GM23338 (cell line): ENCODE results near the gene GRIN2A. TPM values are rescaled to one million over a fixed set of nuclear protein-coding genes. Genes with fewer than 3 reads are reported as not detected.

Experiments used
- ATAC-seq: fragments of 200-7000 bp; cut with Tn5 transposase; 3 replicates; pipeline ENCODE4 v1.9.1; 2020
- DNase-seq: peaks from one replicate; pipeline ENCODE4 v3.0.0-alpha.2; 2015; ENCODE audit warnings: low spot score
- H2AFZ ChIP-seq: fragments of 200-600 bp; sonication (generic); 2 replicates; pipeline ENCODE4 v1.8.0; 2016; ENCODE audit warnings: antibody characterized with exemption, mild to moderate bottlenecking, moderate library complexity
- H3F3A ChIP-seq: fragments of 200-600 bp; sonication (generic); replicated peaks from 2 replicates; pipeline ENCODE4 v1.8.0; 2017; ENCODE audit warnings: antibody characterized with exemption, mixed run types, low read depth
- H3K27ac ChIP-seq: fragments of 200-600 bp; sonication (generic); 2 replicates; pipeline ENCODE4 v1.6.1; 2016; ENCODE audit warnings: low read depth
- H3K27me3 ChIP-seq: fragments of 200-600 bp; sonication (generic); 2 replicates; pipeline ENCODE4 v1.8.0; 2016; ENCODE audit warnings: mild to moderate bottlenecking, mixed run types, moderate library complexity; ENCODE audit not compliant: insufficient read depth
- H3K36me3 ChIP-seq: fragments of 200-600 bp; sonication (generic); 2 replicates; pipeline ENCODE4 v1.8.0; 2016; ENCODE audit warnings: mild to moderate bottlenecking; ENCODE audit not compliant: insufficient read depth
- H3K4me1 ChIP-seq: fragments of 200-600 bp; sonication (generic); 2 replicates; pipeline ENCODE4 v1.8.0; 2016; ENCODE audit warnings: mild to moderate bottlenecking, moderate library complexity; ENCODE audit not compliant: insufficient read depth
- H3K4me2 ChIP-seq: fragments of 200-600 bp; sonication (generic); 2 replicates; pipeline ENCODE4 v1.7.1; 2017; ENCODE audit warnings: mixed run types
- H3K4me3 ChIP-seq: fragments of 200-600 bp; sonication (generic); 2 replicates; pipeline ENCODE4 v1.6.1; 2016; ENCODE audit warnings: mixed run types
- H3K79me2 ChIP-seq: fragments of 200-600 bp; sonication (generic); replicated peaks from 2 replicates; pipeline ENCODE4 v1.8.0; 2017; ENCODE audit warnings: mild to moderate bottlenecking; ENCODE audit not compliant: insufficient read depth
- H3K9me2 ChIP-seq: fragments of 200-600 bp; sonication (generic); 2 replicates; pipeline ENCODE4 v1.8.0; 2017; ENCODE audit not compliant: insufficient read depth
- H4K20me1 ChIP-seq: fragments of 200-600 bp; sonication (generic); replicated peaks from 2 replicates; pipeline ENCODE4 v1.8.0; 2017; ENCODE audit warnings: mild to moderate bottlenecking; ENCODE audit not compliant: insufficient read depth
- H3K27ac Mint-ChIP-seq: 2 replicates; pipeline ENCODE4 v1.8.0; 2020; ENCODE audit warnings: inconsistent platforms, mild to moderate bottlenecking, moderate library complexity, mixed read lengths
- H3K27me3 Mint-ChIP-seq: 3 replicates; pipeline ENCODE4 v1.8.0; 2022; ENCODE audit warnings: low read depth, mild to moderate bottlenecking, moderate library complexity, mixed read lengths, inconsistent platforms; ENCODE audit not compliant: insufficient read depth, poor library complexity
- H3K36me3 Mint-ChIP-seq: 3 replicates; pipeline ENCODE4 v1.8.0; 2021; ENCODE audit warnings: low read depth, mild to moderate bottlenecking, inconsistent platforms, moderate library complexity, mixed read lengths
- H3K4me1 Mint-ChIP-seq: 3 replicates; pipeline ENCODE4 v1.8.0; 2020; ENCODE audit warnings: mild to moderate bottlenecking, inconsistent platforms, mixed read lengths
- H3K4me3 Mint-ChIP-seq: 3 replicates; pipeline ENCODE4 v1.8.0; 2021; ENCODE audit warnings: moderate library complexity, mild to moderate bottlenecking, inconsistent platforms, mixed read lengths
- H3K9me3 Mint-ChIP-seq: 3 replicates; pipeline ENCODE4 v1.8.0; 2020; ENCODE audit warnings: moderate library complexity, mild to moderate bottlenecking, inconsistent platforms, mixed read lengths
- CREB1 ChIP-seq: fragments of 250-450 bp; sonication (Bioruptor Pico); IDR thresholded peaks from 2 replicates; pipeline ENCODE4 v1.5.0; 2020; ENCODE audit warnings: low read depth, mild to moderate bottlenecking, moderate library complexity
- EZH2 ChIP-seq: fragments of 200-600 bp; sonication (generic); IDR thresholded peaks from one replicate; pipeline ENCODE4 v1.8.0; 2017; ENCODE audit warnings: antibody characterized with exemption, mild to moderate bottlenecking, low read depth; ENCODE audit not compliant: unreplicated experiment
- EZH2phosphoT487 ChIP-seq: fragments of 200-600 bp; sonication (generic); IDR thresholded peaks from one replicate; pipeline ENCODE4 v1.8.1; 2018; ENCODE audit warnings: antibody characterized with exemption; ENCODE audit not compliant: unreplicated experiment
- JUNB ChIP-seq: IDR thresholded peaks from one replicate; pipeline ENCODE4 v1.6.1; 2016; ENCODE audit warnings: antibody characterized with exemption; ENCODE audit not compliant: unreplicated experiment
- NANOG ChIP-seq: IDR thresholded peaks from 2 replicates; pipeline ENCODE4 v1.6.1; 2016; ENCODE audit warnings: antibody characterized with exemption, borderline replicate concordance
- POLR2AphosphoS5 ChIP-seq: IDR thresholded peaks from 2 replicates; pipeline ENCODE4 v1.6.1; 2016; ENCODE audit warnings: antibody characterized with exemption, low read depth
- STAT1 ChIP-seq: IDR thresholded peaks from one replicate; pipeline ENCODE4 v1.6.1; 2016; ENCODE audit warnings: antibody characterized with exemption; ENCODE audit not compliant: unreplicated experiment
- ZNF114 ChIP-seq: fragments of 250-450 bp; sonication (Bioruptor Pico); IDR thresholded peaks from 2 replicates; pipeline ENCODE4 v1.5.0; 2020; ENCODE audit warnings: mild to moderate bottlenecking, moderate library complexity
- polyA plus RNA-seq: library from polyadenylated mRNA; unstranded; fragments of >200 nt; fragmentation: Nextera tagmentation; extraction: Ambion mirVana; gene quantifications from 2 replicates; pipeline ENCODE4 v1.2.1, GENCODE V29; 2016
- total RNA-seq: library from RNA; depleted of rRNA; stranded (reverse); fragments of >200 nt; shearing (Covaris generic); gene quantifications from 2 replicates; pipeline ENCODE4 v1.2.3, GENCODE V29; 2014
- TF ChIP-seq, protein P1 (sequence below): fragments of 250-450 bp; sonication (Bioruptor Pico); IDR thresholded peaks from 2 replicates; pipeline ENCODE4 v1.5.0; 2020; ENCODE audit warnings: mild to moderate bottlenecking, moderate library complexity
- TF ChIP-seq, protein P2 (sequence below): IDR thresholded peaks from 2 replicates; pipeline ENCODE4 v1.6.1; 2016; ENCODE audit warnings: antibody characterized with exemption
- TF ChIP-seq, protein P3 (sequence below): IDR thresholded peaks from one replicate; pipeline ENCODE4 v1.6.1; 2018; ENCODE audit warnings: antibody characterized with exemption; ENCODE audit not compliant: unreplicated experiment

The GRIN2A gene
- total and polyA plus RNA-seq, 2 experiments from 2014 or later, result 0.89 to 5.1 TPM

DNA sequence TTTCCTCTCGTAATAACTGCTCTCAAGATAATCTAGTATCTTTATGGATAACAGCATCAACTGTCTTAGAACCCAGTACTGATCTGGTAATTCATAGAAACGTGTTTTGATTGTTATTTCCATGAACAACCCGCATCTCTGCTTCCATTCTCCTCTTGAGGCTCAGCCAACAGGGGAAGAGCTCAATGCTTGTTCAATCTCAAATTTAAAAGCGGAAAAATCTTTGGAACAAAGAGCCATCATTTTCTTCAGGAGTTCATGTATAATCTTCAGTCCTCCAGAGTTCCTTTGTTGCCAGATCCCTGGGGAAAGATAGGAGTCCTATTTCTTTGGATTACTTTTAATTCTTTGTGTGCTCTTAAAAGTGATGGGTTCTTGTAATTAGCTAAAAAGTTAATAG, 319.9 kb downstream of the GRIN2A start (continued):
- TF ChIP-seq, protein P1, sequence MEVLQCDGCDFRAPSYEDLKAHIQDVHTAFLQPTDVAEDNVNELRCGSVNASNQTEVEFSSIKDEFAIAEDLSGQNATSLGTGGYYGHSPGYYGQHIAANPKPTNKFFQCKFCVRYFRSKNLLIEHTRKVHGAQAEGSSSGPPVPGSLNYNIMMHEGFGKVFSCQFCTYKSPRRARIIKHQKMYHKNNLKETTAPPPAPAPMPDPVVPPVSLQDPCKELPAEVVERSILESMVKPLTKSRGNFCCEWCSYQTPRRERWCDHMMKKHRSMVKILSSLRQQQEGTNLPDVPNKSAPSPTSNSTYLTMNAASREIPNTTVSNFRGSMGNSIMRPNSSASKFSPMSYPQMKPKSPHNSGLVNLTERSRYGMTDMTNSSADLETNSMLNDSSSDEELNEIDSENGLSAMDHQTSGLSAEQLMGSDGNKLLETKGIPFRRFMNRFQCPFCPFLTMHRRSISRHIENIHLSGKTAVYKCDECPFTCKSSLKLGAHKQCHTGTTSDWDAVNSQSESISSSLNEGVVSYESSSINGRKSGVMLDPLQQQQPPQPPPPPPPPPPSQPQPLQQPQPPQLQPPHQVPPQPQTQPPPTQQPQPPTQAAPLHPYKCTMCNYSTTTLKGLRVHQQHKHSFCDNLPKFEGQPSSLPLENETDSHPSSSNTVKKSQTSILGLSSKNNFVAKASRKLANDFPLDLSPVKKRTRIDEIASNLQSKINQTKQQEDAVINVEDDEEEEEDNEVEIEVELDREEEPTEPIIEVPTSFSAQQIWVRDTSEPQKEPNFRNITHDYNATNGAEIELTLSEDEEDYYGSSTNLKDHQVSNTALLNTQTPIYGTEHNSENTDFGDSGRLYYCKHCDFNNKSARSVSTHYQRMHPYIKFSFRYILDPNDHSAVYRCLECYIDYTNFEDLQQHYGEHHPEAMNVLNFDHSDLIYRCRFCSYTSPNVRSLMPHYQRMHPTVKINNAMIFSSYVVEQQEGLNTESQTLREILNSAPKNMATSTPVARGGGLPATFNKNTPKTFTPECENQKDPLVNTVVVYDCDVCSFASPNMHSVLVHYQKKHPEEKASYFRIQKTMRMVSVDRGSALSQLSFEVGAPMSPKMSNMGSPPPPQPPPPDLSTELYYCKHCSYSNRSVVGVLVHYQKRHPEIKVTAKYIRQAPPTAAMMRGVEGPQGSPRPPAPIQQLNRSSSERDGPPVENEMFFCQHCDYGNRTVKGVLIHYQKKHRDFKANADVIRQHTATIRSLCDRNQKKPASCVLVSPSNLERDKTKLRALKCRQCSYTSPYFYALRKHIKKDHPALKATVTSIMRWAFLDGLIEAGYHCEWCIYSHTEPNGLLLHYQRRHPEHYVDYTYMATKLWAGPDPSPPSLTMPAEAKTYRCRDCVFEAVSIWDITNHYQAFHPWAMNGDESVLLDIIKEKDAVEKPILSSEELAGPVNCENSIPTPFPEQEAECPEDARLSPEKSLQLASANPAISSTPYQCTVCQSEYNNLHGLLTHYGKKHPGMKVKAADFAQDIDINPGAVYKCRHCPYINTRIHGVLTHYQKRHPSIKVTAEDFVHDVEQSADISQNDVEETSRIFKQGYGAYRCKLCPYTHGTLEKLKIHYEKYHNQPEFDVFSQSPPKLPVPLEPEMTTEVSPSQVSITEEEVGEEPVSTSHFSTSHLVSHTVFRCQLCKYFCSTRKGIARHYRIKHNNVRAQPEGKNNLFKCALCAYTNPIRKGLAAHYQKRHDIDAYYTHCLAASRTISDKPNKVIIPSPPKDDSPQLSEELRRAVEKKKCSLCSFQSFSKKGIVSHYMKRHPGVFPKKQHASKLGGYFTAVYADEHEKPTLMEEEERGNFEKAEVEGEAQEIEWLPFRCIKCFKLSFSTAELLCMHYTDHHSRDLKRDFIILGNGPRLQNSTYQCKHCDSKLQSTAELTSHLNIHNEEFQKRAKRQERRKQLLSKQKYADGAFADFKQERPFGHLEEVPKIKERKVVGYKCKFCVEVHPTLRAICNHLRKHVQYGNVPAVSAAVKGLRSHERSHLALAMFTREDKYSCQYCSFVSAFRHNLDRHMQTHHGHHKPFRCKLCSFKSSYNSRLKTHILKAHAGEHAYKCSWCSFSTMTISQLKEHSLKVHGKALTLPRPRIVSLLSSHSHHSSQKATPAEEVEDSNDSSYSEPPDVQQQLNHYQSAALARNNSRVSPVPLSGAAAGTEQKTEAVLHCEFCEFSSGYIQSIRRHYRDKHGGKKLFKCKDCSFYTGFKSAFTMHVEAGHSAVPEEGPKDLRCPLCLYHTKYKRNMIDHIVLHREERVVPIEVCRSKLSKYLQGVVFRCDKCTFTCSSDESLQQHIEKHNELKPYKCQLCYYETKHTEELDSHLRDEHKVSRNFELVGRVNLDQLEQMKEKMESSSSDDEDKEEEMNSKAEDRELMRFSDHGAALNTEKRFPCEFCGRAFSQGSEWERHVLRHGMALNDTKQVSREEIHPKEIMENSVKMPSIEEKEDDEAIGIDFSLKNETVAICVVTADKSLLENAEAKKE, result no peak

DNA sequence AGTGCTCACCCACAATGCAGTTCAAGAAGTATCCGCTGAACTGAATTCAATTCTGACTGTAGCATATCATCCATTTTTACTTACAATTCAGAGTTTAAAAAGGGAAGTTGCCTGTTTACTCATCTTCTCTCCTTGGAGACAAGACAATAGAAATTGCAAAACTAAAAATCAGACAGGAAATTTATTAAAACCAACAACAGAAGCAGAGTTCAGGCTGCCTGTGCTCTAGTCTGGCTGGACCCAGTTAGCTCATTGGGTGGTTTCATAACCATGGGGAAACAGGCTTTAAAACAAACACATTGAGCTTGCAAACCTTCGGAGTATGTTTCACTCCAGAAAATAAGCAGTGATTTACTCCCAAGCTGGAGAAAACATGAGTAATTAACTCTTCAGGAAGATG, 321.4 kb downstream of the GRIN2A start:
- H3K9me2 ChIP-seq, result 0 out of 2 replicates have a peak, but pooled peaks cover 5% of the 10 kb centered on the region
- no peak for DNase-seq
- no peak overlapping the region for H2AFZ ChIP-seq
- no peaks in the 10 kb centered on the region for H3F3A ChIP-seq
- no peak for ATAC-seq
- Mint-ChIP-seq H3K36me3 (no peaks in the 10 kb centered on the region), H3K27ac (no peak overlapping the region), H3K27me3 (peaks cover 4% of the 10 kb centered on the region), H3K4me1 (peaks cover 2% of the 10 kb centered on the region; the same call in 1 of the 3 replicates), H3K4me3 (no peak overlapping the region), H3K9me3 (no peaks in the 10 kb centered on the region)
- no peak overlapping the region for H3K27ac ChIP-seq
- no peaks in the 10 kb centered on the region for H3K79me2 ChIP-seq
- no peaks in the 10 kb centered on the region for H3K4me1 ChIP-seq
- H3K4me2 ChIP-seq, result no peak overlapping the region
- no peaks in the 10 kb centered on the region for H4K20me1 ChIP-seq
- no peak overlapping the region for H3K4me3 ChIP-seq
- H3K27me3 ChIP-seq, result no peaks in the 10 kb centered on the region
- no peaks in the 10 kb centered on the region for H3K36me3 ChIP-seq
- no peak for TF ChIP-seq ZNF114
- TF ChIP-seq, protein P2, sequence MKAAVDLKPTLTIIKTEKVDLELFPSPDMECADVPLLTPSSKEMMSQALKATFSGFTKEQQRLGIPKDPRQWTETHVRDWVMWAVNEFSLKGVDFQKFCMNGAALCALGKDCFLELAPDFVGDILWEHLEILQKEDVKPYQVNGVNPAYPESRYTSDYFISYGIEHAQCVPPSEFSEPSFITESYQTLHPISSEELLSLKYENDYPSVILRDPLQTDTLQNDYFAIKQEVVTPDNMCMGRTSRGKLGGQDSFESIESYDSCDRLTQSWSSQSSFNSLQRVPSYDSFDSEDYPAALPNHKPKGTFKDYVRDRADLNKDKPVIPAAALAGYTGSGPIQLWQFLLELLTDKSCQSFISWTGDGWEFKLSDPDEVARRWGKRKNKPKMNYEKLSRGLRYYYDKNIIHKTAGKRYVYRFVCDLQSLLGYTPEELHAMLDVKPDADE, result no peak
- no peak for TF ChIP-seq NANOG
- no peak for TF ChIP-seq EZH2phosphoT487
- no peak for TF ChIP-seq JUNB
- no peak for TF ChIP-seq STAT1
- TF ChIP-seq POLR2AphosphoS5, result no peak
- no peak for TF ChIP-seq EZH2
- TF ChIP-seq CREB1 (CRISPR knock-in tag), result no peak
- TF ChIP-seq, protein P3, sequence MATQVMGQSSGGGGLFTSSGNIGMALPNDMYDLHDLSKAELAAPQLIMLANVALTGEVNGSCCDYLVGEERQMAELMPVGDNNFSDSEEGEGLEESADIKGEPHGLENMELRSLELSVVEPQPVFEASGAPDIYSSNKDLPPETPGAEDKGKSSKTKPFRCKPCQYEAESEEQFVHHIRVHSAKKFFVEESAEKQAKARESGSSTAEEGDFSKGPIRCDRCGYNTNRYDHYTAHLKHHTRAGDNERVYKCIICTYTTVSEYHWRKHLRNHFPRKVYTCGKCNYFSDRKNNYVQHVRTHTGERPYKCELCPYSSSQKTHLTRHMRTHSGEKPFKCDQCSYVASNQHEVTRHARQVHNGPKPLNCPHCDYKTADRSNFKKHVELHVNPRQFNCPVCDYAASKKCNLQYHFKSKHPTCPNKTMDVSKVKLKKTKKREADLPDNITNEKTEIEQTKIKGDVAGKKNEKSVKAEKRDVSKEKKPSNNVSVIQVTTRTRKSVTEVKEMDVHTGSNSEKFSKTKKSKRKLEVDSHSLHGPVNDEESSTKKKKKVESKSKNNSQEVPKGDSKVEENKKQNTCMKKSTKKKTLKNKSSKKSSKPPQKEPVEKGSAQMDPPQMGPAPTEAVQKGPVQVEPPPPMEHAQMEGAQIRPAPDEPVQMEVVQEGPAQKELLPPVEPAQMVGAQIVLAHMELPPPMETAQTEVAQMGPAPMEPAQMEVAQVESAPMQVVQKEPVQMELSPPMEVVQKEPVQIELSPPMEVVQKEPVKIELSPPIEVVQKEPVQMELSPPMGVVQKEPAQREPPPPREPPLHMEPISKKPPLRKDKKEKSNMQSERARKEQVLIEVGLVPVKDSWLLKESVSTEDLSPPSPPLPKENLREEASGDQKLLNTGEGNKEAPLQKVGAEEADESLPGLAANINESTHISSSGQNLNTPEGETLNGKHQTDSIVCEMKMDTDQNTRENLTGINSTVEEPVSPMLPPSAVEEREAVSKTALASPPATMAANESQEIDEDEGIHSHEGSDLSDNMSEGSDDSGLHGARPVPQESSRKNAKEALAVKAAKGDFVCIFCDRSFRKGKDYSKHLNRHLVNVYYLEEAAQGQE, result no peak
